Raji (cell line): Measurements from ENCODE around the gene BNIP3.

Experiments
- POLR2A ChIP-seq: IDR thresholded peaks from 2 replicates; pipeline ENCODE4 v1.6.1; 2011; ENCODE audit warnings: low read depth, low read length, control low read depth; ENCODE audit not compliant: insufficient read depth

The BNIP3 gene

DNA sequence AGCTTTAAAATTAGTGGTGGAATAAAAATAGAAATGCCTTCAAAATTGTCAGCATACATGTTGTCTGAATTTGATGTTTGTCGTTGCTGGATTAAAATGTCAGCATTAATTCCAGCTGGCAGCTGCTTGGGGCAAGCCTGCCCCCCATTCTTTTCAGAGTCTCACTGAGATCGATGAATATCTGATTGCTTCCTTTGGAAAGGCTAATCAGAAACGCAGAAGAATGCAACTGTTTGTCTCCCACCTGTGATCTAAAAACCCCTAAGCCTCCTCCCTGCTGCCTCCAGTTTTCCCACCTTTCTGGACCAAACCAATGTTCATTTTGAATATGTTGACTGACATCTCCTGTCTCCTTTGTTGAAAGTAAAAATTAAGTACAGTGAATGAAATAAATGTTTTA, 27.9 kb upstream of the BNIP3 start:
- TF ChIP-seq POLR2A, result no peak

- no peak for TF ChIP-seq POLR2A
Observed at GRCh38 chr10:132007681-132008080, 26.0 kb upstream of the BNIP3 start.

- no peak for TF ChIP-seq POLR2A
Observed at GRCh38 chr10:132006966-132007365, 25.2 kb upstream of the BNIP3 start.

GRCh38 chr10:132005147-132005546, 23.4 kb upstream of the BNIP3 start:
- TF ChIP-seq POLR2A, result no peak

GRCh38 chr10:132004052-132004451, 22.3 kb upstream of the BNIP3 start:
- no peak for TF ChIP-seq POLR2A

DNA sequence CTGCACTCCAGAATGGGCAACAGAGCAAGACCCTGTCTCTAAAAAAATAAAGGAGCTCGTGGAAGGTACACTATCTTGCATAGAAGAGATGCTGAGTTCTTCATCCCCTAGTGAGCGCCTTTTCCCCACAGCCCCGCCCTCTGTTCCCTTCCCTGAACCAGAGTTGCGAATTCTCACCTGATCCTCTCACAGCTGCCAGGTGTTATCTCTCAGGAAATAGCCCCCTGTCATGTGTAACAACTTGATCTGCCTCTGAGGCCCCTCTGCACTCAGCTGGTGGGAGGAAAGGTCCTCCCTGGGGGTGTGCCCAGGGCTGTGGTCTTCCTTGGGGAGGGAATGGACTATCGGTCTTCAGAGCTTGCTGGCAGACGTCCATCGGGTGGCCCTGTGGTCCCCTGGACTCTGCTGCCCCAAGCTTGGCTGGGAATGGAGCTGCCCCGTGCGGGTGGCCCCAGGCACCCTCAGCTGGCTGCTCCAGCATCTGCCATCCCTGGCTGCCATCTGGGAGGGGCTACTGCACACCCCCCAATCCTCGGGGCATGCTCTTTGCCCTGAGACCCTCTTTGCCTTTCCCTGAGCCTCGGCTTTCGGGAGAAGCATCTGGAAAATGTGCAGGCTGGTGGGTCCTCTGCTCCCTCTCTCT, 21.7 kb upstream of the BNIP3 start:
- no peak for TF ChIP-seq POLR2A

GRCh38 chr10:132002004-132002403, 20.3 kb upstream of the BNIP3 start:
- no peak for TF ChIP-seq POLR2A

DNA sequence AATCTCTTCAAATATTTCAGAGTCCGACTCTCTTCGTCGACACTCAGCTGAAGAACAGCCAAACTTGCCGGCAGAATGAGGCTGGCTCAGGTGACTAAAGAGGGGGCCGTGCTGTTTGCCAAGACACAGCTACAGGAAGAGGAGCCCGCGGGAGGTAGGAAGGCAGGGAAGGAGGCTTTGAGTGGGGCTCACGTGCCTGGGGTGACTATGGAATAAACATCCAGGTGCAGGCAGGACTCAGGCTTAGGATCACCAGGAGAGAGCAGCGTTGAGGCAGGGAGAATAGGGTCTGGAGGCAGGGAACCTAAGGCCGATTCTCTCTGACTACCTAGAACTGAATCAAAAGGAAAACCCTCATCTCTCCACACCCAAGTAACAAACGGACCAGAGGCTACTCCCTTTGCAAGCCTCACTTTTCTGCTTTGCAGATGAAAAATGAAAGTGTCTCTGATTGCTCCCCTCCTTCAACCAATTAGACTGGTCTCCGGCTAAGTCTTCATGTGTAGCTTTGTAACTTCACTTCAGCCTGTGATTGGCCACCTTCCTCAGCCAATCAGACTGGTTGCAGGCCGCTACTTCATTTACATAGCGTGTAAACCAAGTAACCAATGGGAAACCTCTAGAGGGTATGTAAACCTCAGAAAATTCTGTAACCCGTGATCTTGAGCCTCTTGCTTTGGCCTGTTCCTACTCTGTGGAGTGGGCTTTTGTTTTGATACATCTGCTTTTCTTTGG, 19.7 kb upstream of the BNIP3 start:
- no peak for TF ChIP-seq POLR2A

GRCh38 chr10:131998845-131999681, 17.3 kb upstream of the BNIP3 start:
- no peak for TF ChIP-seq POLR2A

- no peak for TF ChIP-seq POLR2A
Observed at GRCh38 chr10:131998050-131998844, 16.5 kb upstream of the BNIP3 start.

GRCh38 chr10:131997366-131998049, 15.8 kb upstream of the BNIP3 start:
- no peak for TF ChIP-seq POLR2A

GRCh38 chr10:131996466-131997365, 15.0 kb upstream of the BNIP3 start:
- no peak for TF ChIP-seq POLR2A

DNA sequence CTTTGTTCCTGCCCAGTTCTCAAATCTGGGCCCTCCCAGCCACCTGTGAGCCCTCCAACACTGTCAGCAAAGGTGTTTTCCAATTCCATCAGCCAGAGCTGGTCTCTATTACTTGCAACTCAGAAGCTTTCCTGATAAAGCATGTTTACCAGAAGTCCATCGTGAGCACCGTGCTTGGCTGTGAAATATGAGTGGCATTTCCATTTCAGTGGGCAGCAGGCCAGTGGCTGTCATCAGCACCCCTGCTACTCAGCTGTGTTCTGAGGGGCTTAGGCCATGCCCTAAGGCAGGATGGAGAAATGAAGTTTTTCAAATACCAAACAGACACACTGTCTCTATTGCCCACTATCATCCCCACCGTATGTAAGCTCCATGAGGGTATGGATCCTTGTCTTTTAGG, 12.7 kb upstream of the BNIP3 start:
- no peak for TF ChIP-seq POLR2A
